Left hindlimb (tissue), 1 donor: ENCODE results near the gene CTNNA3.

Source experiments
- DNase-seq: peaks from one replicate; pipeline ENCODE4 v3.0.0-alpha.2; 2018

The CTNNA3 gene

DNA sequence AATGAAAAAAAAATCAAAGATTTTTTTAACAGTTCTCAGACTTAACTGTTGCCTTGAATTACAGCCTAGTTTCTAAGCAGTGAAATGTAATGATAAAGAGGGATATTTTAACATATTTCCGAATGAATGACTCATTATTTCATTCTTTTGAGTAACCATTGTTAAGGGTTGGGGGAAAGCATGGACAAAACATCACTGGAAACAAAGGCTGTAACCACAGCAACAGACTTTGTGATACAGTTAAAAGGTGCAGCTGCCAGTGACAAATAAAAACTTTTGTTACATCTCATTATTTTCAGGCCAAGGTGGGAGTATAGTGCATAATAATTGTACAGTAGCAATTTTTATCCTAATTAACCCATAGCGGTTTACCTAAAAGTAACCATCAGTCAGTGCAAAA is 597.5 kb downstream of the CTNNA3 start:
- DNase-seq, result no peak

DNA sequence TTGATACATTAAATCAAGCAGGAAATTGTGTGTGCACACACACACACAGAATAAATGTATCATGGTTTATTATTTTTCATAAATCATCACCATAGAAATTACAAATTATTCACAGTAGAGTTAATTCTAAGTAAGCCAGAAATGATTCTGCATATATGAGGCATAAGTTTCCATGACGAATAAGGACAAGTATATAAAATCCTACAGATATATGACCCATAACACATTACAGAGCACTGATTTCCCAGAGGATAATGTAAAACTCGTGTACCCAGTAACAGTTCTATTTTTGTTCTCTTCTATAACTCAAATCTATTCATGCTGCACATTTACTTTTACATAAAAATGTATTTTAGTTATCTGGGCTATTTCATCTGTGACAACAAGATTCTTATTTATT is 600.5 kb downstream of the CTNNA3 start:
- no peak for DNase-seq

DNA sequence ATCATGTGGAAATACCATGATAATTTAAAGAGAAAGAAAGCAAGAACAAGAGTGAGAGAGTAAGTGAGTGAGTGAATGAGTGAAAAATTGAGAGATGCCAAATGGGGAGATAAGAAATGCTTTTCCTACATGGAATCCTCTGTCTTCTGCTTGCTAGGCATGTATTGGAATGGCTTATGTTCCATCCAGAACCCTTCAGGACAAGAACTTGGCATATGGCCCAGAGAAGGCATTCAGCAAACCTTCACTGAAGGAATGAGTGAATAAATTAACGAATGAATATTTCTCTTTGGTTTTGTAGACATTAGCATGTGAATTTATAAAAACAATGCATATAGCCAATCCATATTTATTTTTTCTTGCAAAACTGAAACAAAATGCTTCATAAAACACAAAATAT is 608.0 kb downstream of the CTNNA3 start:
- DNase-seq, result no peak

- DNase-seq, result no peak
These were observed 608.9 kb downstream of the CTNNA3 start for GRCh38 chr10:67087135-67087425.

GRCh38 chr10:67086327-67087134 is 609.5 kb downstream of the CTNNA3 start:
- no peak for DNase-seq

- DNase-seq, result no peak
These were observed 616.9 kb downstream of the CTNNA3 start for GRCh38 chr10:67079126-67079525.

DNA sequence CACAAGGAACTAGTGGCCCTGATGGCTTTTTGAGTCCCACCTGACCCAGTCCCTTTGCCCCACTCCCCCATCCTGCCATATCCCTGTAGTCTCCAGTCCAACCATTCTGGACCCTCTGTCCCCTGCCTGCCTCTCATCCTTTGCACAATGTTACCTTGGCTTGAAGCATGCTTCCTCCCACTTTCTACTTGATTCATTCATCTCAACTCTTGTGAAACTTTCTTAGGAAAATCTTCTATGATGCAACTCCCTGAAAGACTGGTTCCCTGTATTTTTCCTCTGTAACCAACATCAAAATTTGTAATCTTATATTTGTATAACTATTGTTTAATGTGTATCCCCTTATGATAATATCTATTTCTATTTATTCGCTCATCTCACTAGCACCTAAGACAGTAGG is 618.6 kb downstream of the CTNNA3 start:
- DNase-seq, result no peak

GRCh38 chr10:67076144-67076543 is 619.9 kb downstream of the CTNNA3 start:
- no peak for DNase-seq

GRCh38 chr10:67075491-67075971 is 620.5 kb downstream of the CTNNA3 start:
- no peak for DNase-seq

DNA sequence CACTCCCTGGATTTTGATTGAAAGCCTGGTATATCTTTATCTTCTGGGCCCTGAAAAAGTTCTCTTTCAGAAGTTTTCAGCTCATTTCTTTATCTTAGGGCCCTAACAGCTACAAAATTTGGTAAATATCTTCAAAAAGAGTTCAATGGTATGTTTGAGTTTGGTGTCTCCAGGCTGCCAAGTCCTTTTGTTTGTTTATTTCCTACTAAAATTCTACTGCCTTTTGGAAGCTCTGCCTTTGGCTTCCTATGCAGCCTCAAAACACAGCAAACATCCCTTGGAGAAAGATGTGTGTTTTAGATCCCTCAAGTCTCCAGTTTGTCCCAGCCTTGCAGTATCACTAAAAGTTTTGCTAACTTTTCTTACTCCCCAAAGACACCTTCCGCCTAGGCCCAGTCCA is 623.3 kb downstream of the CTNNA3 start:
- DNase-seq, result no peak

- no peak for DNase-seq
These were observed 645.6 kb downstream of the CTNNA3 start for GRCh38 chr10:67050415-67050814.

DNA sequence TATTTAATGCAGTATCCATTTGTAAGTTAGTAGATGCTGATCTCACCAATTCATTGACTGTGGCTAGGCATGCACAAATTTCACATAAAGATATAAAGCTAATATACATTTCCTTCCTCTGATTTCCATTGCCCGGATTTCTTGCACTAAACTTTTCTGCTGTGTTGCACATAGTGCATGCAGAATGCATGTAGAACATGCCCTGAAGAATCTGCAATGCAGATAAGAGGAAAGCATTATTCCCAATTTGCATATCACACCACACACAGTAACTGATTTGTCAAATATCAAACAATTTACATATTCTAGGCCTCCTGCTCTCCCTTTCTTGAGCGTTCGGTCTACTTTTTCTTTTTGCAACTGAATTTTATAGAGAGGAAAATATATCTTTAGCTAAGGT is 646.0 kb downstream of the CTNNA3 start:
- DNase-seq, result no peak

DNA sequence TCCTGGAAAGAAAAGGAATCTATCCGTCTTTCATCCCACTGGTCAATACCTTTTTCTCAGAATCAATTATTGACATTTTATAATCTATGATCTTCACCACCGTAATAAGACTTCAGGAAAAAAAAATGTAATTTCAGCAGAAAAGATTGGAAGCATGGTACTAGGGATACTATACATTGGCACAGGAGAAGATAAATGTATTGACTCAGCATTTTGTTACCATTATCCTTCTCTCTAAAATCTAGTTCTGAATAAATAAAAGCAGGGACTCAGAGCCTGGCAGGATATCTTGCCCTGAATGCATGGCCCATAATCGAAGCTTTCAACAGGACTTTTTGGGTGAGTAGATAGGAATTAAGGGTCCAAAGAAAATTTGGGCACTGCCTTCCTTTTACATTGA is 649.5 kb downstream of the CTNNA3 start:
- DNase-seq, result no peak

GRCh38 chr10:67045404-67045803 is 650.6 kb downstream of the CTNNA3 start:
- DNase-seq, result no peak

DNA sequence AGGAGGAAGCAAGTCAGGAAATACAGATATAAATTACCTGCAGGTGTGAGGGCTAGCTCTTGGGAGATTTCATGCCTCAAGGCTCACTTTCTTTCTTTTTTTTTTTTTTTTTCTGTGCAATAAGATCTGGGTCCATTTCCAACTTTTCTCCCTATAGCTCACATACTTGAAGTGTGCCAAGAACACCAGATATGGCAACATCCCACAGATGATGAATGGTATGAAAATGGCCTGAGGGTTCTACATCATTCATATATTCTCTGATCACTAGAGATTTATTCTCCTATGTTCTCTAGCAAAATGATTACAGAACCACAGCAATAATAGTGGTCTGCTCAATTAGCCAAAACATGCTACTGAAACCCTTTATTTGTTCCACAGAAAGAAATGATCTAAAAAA is 653.0 kb downstream of the CTNNA3 start:
- DNase-seq, result no peak

DNA sequence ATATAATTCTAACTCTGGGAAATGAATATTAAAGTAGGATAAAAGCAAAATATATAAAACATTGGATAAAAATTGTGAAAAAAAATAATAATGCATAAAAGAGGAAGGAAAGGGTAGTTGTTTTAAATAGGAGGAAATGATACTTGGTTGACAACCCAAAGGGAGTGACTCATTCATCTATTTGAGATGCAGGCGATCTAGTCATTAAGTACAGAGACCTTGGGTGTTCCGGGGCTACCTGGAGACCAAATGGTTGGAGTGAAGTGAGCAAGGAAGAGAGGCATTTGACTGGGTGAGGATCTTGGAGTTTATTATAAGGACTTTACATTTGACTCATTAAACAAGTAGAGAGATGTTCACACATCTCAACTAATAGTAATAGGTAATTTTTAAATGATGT is 659.2 kb downstream of the CTNNA3 start:
- no peak for DNase-seq

DNA sequence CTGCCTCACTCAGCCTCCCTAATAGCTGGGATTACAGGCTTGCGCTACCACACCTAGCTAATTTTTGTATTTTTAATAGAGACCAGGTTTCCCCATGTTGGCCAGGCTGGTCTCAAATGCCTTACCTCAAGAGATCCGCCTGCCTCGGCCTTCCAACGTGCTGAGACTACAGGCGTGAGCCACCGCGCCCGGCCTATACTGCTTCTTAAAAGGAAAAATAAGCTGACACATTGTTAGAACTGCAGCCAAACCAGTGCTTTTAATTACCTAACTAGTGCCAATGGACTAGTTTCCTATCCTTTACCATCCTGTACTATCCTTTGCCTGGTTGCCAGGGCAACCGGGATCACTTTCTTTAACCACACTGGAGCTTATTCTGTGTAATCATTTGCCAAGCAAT is 662.1 kb downstream of the CTNNA3 start:
- DNase-seq, result no peak

DNA sequence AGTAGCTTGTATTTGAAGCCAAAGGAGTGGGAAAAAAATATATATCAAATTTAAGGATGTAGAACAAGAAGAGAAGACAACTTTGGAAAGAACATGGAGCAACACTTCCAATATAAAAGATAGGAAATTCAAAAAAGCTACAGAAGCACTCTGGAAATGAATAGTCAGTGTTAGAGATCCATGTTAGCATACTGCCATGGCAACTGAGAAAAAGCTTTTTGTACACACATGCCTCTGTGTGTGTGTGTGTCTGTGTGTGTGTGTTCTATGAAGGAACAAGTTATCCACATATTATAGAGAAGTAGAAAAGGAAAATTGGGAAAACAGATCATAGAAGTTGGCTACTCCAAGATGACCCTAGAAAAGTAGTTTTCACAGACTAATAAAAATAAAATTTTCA is 673.9 kb downstream of the CTNNA3 start:
- no peak for DNase-seq

DNA sequence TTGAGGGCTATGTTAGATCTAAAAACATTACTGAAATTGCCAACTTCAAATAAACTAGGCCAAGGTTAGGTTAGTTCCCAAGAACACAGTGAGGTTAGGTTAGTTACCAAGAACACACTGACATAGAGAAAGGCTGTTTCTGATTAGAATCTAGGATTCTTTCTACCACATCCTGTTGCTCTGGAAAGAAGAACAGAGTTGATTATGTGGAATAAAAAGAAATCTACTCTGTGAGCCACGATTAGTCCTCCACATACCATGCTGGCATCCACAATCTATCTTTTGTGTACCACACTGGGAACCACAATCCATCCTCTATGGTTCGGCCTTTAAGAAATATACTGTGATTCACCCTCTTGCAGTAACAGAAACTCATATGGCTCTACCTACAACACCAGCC is 678.8 kb downstream of the CTNNA3 start:
- DNase-seq, result no peak

DNA sequence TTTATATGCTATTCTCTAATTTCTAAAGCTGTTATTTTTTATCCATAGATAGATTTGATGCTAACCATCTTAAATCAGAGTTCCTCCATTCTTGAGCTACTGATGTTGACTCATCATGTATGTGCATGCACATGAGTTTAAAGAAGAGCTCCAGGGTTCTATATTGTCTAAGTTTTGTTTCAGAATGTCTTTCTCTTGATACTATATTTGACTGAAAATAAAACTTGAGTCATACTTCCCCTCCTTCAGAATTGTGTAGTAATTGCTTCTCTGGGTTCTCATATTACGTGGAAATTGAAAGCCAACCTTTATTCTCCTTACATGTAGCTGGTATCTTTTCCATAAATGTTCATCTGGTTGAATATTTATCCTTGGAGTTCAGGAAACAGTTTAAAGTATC is 680.8 kb downstream of the CTNNA3 start:
- no peak for DNase-seq

- DNase-seq, result no peak
These were observed 684.0 kb downstream of the CTNNA3 start for GRCh38 chr10:67011981-67012380.

- no peak for DNase-seq
These were observed 684.5 kb downstream of the CTNNA3 start for GRCh38 chr10:67011480-67011879.

DNA sequence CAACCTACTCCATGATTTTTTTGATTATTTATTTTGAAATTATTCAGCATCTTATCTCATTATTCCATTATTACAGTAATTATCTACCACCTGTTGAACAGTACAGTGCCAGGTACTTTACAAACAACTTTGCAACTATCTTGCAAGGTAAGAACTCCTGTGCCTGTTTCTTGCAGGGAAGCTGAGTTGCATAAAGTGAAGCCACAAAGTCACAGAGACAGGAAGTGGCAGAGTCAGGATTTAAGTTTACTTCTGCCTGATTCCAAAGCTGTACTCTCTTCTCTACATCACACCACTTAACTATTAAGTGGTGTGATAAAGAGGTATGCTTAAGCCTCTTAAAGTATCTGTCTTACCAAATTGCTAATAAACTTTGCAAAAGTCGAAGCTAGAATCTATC is 690.0 kb downstream of the CTNNA3 start:
- DNase-seq, result no peak

DNA sequence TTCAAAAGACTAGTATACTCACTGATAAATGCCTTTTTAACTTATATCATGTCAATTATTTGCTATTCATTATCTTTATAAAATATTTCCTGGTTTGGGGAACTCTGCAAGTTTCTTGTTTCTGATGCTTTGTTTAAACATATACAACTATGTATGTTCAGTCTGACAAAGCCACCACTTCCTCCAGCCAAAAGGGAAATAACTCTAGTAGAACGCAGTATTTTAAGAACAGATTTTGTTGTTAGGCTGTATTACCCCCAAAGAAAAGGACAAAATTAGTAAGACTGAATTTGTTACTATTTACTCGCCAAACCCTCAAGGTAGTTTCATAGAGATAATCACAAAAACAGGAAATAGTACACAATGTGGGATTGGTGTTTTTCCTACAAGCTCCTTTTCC is 691.3 kb downstream of the CTNNA3 start:
- DNase-seq, result no peak

DNA sequence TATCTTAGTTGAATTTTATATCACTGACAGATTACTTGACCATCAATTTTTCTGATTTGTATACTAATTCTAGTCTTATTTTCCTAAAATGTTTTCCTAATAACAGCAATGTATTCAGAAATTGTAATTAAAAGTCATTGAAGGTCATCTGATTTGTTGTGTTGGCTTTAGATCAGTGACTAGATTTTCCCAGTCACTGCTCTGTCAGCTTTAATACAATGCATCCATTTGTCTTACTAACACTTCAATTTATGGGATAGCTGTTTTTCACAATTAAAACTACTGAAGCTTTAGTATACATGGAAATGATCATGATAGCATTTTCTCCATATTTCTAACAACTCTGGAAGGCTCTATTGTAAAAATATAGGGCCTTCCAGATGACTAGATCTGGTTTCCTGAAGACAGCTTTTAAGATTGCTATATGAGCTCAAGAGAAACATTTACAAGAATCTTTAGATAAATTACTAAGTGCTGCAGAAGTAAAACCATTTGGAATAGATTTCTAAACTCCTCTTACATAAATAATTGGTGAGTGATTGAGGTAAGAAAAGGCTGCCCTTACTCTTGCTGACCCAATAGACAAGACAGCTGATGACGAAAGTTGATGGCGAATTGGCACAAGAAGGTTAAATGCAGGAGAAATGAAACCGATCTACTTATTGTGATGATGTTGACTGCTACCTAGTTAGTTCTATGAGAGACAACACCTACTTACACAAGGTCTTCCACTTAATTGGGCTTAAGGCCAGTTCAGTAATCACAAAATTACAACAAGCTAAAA is 696.0 kb downstream of the CTNNA3 start:
- no peak for DNase-seq
